Ishikawa (cell line): Measurements from ENCODE around the gene HAGH.
A peak's percentile ranks its signal among the peaks of the same experiment; 100 is the strongest.

Experiments used
- CEBPB ChIP-seq: IDR thresholded peaks from 2 replicates; pipeline ENCODE4 v1.6.1; 2012
- CREB1 ChIP-seq: IDR thresholded peaks from 2 replicates; pipeline ENCODE4 v1.6.1; 2012; ENCODE audit warnings: low read depth
- EGR1 ChIP-seq: IDR thresholded peaks from 2 replicates; pipeline ENCODE4 v1.6.1; 2012
- EP300 ChIP-seq: IDR thresholded peaks from 2 replicates; pipeline ENCODE4 v1.6.1; 2012; ENCODE audit warnings: borderline replicate concordance
- FOXM1 ChIP-seq: IDR thresholded peaks from 2 replicates; pipeline ENCODE4 v1.6.1; 2012; ENCODE audit warnings: low read depth, borderline replicate concordance
- NFIC ChIP-seq: IDR thresholded peaks from 2 replicates; pipeline ENCODE4 v1.6.1; 2012
- RAD21 ChIP-seq: IDR thresholded peaks from 2 replicates; pipeline ENCODE4 v1.6.1; 2012; ENCODE audit warnings: low read depth
- TAF1 ChIP-seq: IDR thresholded peaks from 2 replicates; pipeline ENCODE4 v1.6.1; 2012; ENCODE audit warnings: low read depth, mild to moderate bottlenecking
- TCF12 ChIP-seq: IDR thresholded peaks from 2 replicates; pipeline ENCODE4 v1.6.1; 2012; ENCODE audit warnings: low read depth
- TEAD4 ChIP-seq: IDR thresholded peaks from 2 replicates; pipeline ENCODE4 v1.6.1; 2012
- YY1 ChIP-seq: IDR thresholded peaks from 2 replicates; pipeline ENCODE4 v1.6.1; 2012; ENCODE audit warnings: low read depth
- ZBTB7A ChIP-seq: IDR thresholded peaks from 2 replicates; pipeline ENCODE4 v1.6.1; 2012; ENCODE audit warnings: low read depth
- TF ChIP-seq, protein P1 (sequence below): IDR thresholded peaks from 2 replicates; pipeline ENCODE4 v1.6.1; 2012
- TF ChIP-seq, protein P2 (sequence below): IDR thresholded peaks from 2 replicates; pipeline ENCODE4 v1.6.1; 2012
- TF ChIP-seq, protein P3 (sequence below): IDR thresholded peaks from 2 replicates; pipeline ENCODE4 v1.6.1; 2012; ENCODE audit warnings: low read depth, mild to moderate bottlenecking

HAGH gene

DNA sequence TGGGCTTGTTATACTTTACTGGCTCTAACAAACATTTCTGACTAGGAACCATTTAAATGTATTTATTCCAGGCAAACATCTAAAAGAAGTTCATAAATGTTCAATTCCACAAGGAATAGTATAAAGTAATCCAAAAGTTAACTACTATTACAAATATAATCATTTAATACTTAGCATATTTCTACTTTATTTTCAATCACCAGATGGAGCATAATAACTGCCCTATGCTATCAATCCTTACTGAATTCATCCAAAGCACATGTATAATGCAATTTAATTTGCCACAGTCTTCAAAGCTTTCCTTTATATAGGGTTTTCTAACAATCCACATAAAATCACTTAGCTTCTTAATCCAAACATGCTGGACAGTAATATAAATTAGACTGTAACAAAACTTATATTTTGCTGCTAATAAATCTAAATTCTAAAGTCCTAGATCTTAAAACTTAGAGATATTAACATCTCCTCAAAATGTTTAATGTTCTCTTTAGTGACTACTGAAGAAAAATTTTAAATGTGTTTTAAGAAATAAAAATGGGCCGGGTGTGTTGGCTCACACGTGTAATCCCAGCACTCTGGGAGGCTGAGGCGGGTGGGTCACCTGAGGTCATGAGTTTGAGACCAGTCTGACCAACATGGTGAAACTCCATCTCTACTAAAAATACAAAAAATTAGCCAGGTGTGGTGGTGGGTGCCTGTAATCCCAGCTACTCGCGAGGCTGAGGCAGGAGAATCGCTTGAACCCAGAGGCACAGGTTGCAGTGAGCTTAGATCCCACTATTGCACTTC, 39.5 kb upstream of the HAGH start:
- TF ChIP-seq, protein P1, sequence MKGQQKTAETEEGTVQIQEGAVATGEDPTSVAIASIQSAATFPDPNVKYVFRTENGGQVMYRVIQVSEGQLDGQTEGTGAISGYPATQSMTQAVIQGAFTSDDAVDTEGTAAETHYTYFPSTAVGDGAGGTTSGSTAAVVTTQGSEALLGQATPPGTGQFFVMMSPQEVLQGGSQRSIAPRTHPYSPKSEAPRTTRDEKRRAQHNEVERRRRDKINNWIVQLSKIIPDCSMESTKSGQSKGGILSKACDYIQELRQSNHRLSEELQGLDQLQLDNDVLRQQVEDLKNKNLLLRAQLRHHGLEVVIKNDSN: no peak
- 0 out of 2 replicates have a peak, but pooled peaks have one; percentile 10 for TF ChIP-seq RAD21

DNA sequence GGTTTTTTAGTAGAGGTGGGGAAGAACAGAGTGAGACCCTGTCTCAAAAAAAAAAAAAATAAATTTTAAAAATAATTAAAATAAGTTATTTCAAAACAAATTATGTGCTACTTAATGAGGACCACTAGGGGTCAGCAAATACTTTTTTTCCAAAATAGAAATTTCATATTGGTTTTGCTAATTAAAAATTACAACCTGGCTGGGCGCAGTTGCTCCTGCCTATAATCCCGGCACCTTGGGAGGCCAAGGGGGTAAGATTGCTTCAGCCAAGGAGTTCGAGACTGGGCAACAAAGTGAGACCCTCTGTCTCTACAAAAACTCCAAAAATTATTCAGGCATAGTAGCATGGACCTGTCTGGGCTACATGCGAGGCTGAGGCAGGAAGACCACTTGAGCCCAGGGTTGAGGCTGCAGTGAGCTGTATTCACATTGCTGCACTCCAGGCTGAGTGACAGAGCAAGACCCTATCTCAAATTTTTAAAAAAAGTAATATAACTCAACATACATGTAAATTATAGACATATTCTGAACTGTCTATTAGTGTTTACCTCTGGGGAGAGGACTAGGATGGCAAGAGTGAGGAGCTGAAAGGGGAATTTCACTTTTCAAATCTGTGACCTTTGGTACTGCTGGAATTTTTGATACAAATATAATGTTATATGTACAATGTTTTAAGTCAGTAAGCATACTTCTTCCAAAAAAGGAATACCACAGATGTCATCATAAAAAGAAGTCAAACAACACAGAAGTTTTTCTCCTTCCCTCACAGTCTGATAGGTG, 37.2 kb upstream of the HAGH start:
- TF ChIP-seq TEAD4 (no peak), YY1 (no peak), NFIC (no peak), RAD21 (peak; percentile 70)

DNA sequence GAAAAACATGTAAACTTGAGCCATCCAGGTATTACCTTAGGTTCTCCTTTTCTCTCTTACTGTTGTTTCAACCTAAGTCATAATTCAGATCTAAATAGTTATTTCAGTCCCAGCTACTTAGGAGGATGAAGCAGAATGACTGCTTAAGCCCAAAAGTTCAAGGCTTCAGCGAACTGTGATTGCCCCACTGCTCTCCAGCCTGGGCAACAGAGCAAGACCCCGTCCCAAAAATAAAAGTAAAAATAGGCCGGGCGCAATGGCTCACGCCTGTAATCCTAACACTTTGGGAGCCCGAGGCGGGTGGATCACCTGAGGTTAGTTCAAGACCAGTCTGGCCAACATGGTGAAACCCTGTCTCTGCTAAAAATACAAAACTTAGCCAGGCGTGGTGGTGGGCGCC, 35.8 kb upstream of the HAGH start:
- no peak for TF ChIP-seq EGR1
- TF ChIP-seq EP300: no peak
- no peak for TF ChIP-seq CEBPB
- no peak for TF ChIP-seq CREB1
- no peak for TF ChIP-seq TEAD4
- no peak for TF ChIP-seq FOXM1
- no peak for TF ChIP-seq ZBTB7A
- TF ChIP-seq, protein P2, sequence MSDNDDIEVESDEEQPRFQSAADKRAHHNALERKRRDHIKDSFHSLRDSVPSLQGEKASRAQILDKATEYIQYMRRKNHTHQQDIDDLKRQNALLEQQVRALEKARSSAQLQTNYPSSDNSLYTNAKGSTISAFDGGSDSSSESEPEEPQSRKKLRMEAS: no peak
- no peak for TF ChIP-seq TAF1
- TF ChIP-seq, protein P3, sequence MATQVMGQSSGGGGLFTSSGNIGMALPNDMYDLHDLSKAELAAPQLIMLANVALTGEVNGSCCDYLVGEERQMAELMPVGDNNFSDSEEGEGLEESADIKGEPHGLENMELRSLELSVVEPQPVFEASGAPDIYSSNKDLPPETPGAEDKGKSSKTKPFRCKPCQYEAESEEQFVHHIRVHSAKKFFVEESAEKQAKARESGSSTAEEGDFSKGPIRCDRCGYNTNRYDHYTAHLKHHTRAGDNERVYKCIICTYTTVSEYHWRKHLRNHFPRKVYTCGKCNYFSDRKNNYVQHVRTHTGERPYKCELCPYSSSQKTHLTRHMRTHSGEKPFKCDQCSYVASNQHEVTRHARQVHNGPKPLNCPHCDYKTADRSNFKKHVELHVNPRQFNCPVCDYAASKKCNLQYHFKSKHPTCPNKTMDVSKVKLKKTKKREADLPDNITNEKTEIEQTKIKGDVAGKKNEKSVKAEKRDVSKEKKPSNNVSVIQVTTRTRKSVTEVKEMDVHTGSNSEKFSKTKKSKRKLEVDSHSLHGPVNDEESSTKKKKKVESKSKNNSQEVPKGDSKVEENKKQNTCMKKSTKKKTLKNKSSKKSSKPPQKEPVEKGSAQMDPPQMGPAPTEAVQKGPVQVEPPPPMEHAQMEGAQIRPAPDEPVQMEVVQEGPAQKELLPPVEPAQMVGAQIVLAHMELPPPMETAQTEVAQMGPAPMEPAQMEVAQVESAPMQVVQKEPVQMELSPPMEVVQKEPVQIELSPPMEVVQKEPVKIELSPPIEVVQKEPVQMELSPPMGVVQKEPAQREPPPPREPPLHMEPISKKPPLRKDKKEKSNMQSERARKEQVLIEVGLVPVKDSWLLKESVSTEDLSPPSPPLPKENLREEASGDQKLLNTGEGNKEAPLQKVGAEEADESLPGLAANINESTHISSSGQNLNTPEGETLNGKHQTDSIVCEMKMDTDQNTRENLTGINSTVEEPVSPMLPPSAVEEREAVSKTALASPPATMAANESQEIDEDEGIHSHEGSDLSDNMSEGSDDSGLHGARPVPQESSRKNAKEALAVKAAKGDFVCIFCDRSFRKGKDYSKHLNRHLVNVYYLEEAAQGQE: no peak

DNA sequence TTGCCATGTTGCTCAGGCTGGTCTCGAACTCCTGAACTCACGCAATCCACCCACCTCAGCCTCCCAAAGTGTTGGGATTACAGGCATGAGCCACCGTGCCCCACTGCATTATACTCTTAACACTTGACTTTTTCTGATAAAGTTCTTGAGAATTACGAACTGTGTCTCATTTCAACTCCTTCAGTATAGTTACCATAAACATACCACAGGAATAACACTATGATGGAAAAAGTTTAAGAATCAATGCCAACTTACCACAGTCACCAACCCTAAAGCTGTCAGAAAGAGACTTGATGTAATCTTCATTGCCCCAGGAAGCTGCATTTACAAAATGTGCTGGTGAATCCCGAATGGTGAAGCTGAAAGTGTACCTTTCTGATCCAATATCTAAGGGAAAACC, 35.1 kb upstream of the HAGH start:
- TF ChIP-seq, protein P1: no peak
- TF ChIP-seq EGR1 (no peak), EP300 (no peak), YY1 (no peak), FOXM1 (no peak), CEBPB (no peak), TEAD4 (no peak), ZBTB7A (no peak), TAF1 (no peak), RAD21 (no peak), TCF12 (no peak), CREB1 (no peak), NFIC (no peak)
- TF ChIP-seq, protein P2: no peak
- TF ChIP-seq, protein P3: no peak

DNA sequence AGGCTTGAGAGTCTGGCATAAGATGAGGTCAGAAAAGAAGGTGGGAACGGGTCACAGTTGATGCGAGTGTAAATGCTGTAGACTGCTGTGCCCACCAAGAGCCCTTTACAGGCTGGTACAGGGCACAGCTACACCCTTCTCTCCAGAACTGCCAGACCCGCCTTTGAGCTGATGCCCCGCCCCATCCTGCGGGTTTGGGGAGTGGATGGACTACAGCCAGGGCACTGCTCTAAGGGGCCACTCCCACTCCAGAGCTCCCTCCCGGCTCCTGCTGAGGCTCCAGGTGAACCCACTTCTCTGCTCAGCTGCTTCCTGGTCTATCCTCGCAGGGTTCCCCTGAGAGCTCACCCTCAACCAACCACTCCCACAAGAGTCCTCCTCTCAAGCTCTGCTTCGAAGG, 33.0 kb upstream of the HAGH start:
- no peak for TF ChIP-seq EP300
- TF ChIP-seq FOXM1: no peak
- no peak for TF ChIP-seq TEAD4
- no peak for TF ChIP-seq CEBPB
- no peak for TF ChIP-seq ZBTB7A
- TF ChIP-seq, protein P3: no peak
- no peak for TF ChIP-seq RAD21
